WTC11 (cell line): ENCODE measurements around the gene ANO9. TPM values are rescaled to one million over a fixed set of nuclear protein-coding genes. Genes with fewer than 3 reads are reported as not detected.

Experiments used
- CREB1 ChIP-seq: sonication (generic); formaldehyde crosslinking; IDR thresholded peaks from 2 replicates; pipeline ENCODE4 v1.8.0; 2023; ENCODE audit warnings: mild to moderate bottlenecking, missing genetic modification reagents
- CREM ChIP-seq: sonication (generic); formaldehyde crosslinking; IDR thresholded peaks from 2 replicates; pipeline ENCODE4 v1.8.1; 2022; ENCODE audit warnings: mild to moderate bottlenecking, missing genetic modification reagents, moderate library complexity
- HMGA2 ChIP-seq: fragments of 250-450 bp; sonication (Bioruptor Pico); IDR thresholded peaks from 2 replicates; pipeline ENCODE4 v1.4.0; 2021; ENCODE audit warnings: mild to moderate bottlenecking, moderate library complexity
- JUN ChIP-seq: sonication (generic); formaldehyde crosslinking; IDR thresholded peaks from 2 replicates; pipeline ENCODE4 v1.8.0; 2023; ENCODE audit warnings: mild to moderate bottlenecking, missing genetic modification reagents
- NFE2L1 ChIP-seq: sonication (generic); formaldehyde crosslinking; IDR thresholded peaks from 2 replicates; pipeline ENCODE4 v1.8.1; 2023; ENCODE audit warnings: missing genetic modification reagents
- NR3C1 ChIP-seq: sonication (generic); formaldehyde crosslinking; conservative IDR thresholded peaks from 2 replicates; pipeline ENCODE4 v1.8.1; 2023; ENCODE audit warnings: low read depth, mild to moderate bottlenecking, missing genetic modification reagents
- RORB ChIP-seq: fragments of 250-450 bp; sonication (Bioruptor Pico); IDR thresholded peaks from 2 replicates; pipeline ENCODE4 v1.9.0; 2021; ENCODE audit warnings: mild to moderate bottlenecking
- SP1 ChIP-seq: sonication (generic); formaldehyde crosslinking; conservative IDR thresholded peaks from 2 replicates; pipeline ENCODE4 v1.8.1; 2022; ENCODE audit warnings: missing genetic modification reagents
- TEAD4 ChIP-seq: sonication (generic); formaldehyde crosslinking; IDR thresholded peaks from 2 replicates; pipeline ENCODE4 v1.8.0; 2022; ENCODE audit warnings: mild to moderate bottlenecking, missing genetic modification reagents
- ZBTB21 ChIP-seq: sonication (generic); formaldehyde crosslinking; IDR thresholded peaks from 2 replicates; pipeline ENCODE4 v1.8.1; 2023; ENCODE audit warnings: mild to moderate bottlenecking, missing genetic modification reagents, borderline replicate concordance
- ZNF121 ChIP-seq: sonication (generic); formaldehyde crosslinking; IDR thresholded peaks from 2 replicates; pipeline ENCODE4 v1.8.0; 2023; ENCODE audit warnings: missing genetic modification reagents
- ZNF232 ChIP-seq: sonication (generic); formaldehyde crosslinking; IDR thresholded peaks from 2 replicates; pipeline ENCODE4 v1.8.0; 2022; ENCODE audit warnings: mild to moderate bottlenecking, missing genetic modification reagents
- ZNF317 ChIP-seq: sonication (generic); formaldehyde crosslinking; IDR thresholded peaks from 2 replicates; pipeline ENCODE4 v1.8.1; 2023; ENCODE audit warnings: low read depth, mild to moderate bottlenecking, moderate library complexity, missing genetic modification reagents, borderline replicate concordance
- ZNF396 ChIP-seq: fragments of 250-450 bp; sonication (Bioruptor Pico); IDR thresholded peaks from 2 replicates; pipeline ENCODE4 v1.8.0; 2021; ENCODE audit warnings: mild to moderate bottlenecking, moderate library complexity, borderline replicate concordance
- ZNF671 ChIP-seq: fragments of 250-450 bp; sonication (Bioruptor Pico); IDR thresholded peaks from 2 replicates; pipeline ENCODE4 v1.8.0; 2021; ENCODE audit warnings: mild to moderate bottlenecking
- total RNA-seq: library from RNA; stranded (reverse); gene quantifications from 3 replicates; pipeline ENCODE4 v1.2.3, GENCODE V29; 2021
- TF ChIP-seq, protein P1 (sequence below): fragments of 250-450 bp; sonication (Bioruptor Pico); IDR thresholded peaks from 2 replicates; pipeline ENCODE4 v2.1.2; 2022; ENCODE audit warnings: mild to moderate bottlenecking, moderate library complexity
- TF ChIP-seq, protein P2 (sequence below): fragments of 200-600 bp; IDR thresholded peaks from 2 replicates; pipeline ENCODE4 v1.8.0; 2022; ENCODE audit warnings: antibody characterized with exemption
- TF ChIP-seq, protein P3 (sequence below): sonication (generic); formaldehyde crosslinking; IDR thresholded peaks from 2 replicates; pipeline ENCODE4 v1.8.1; 2022; ENCODE audit warnings: low read depth, missing genetic modification reagents, borderline replicate concordance
- TF ChIP-seq, protein P4 (sequence below): sonication (generic); formaldehyde crosslinking; IDR thresholded peaks from 2 replicates; pipeline ENCODE4 v1.8.0; 2022; ENCODE audit warnings: mild to moderate bottlenecking, missing genetic modification reagents
- TF ChIP-seq, protein P5 (sequence below): sonication (generic); formaldehyde crosslinking; IDR thresholded peaks from 2 replicates; pipeline ENCODE4 v1.8.0; 2022; ENCODE audit warnings: mild to moderate bottlenecking, missing genetic modification reagents
- TF ChIP-seq, protein P6 (sequence below): sonication (generic); formaldehyde crosslinking; conservative IDR thresholded peaks from 2 replicates; pipeline ENCODE4 v1.8.1; 2022; ENCODE audit warnings: mild to moderate bottlenecking, missing genetic modification reagents
- TF ChIP-seq, protein P7 (sequence below): sonication (generic); formaldehyde crosslinking; IDR thresholded peaks from 2 replicates; pipeline ENCODE4 v1.8.0; 2022; ENCODE audit warnings: missing genetic modification reagents
- TF ChIP-seq, protein P8 (sequence below): fragments of 250-450 bp; sonication (Bioruptor Pico); IDR thresholded peaks from 2 replicates; pipeline ENCODE4 v1.9.0; 2021; ENCODE audit warnings: moderate library complexity, mild to moderate bottlenecking, inconsistent platforms, borderline replicate concordance
- TF ChIP-seq, protein P9 (sequence below): sonication (generic); formaldehyde crosslinking; IDR thresholded peaks from 2 replicates; pipeline ENCODE4 v1.8.1; 2023; ENCODE audit warnings: mild to moderate bottlenecking, missing genetic modification reagents, moderate library complexity

Gene ANO9
- total RNA-seq, 1 experiment from 2014 or later = 13.2 TPM

DNA sequence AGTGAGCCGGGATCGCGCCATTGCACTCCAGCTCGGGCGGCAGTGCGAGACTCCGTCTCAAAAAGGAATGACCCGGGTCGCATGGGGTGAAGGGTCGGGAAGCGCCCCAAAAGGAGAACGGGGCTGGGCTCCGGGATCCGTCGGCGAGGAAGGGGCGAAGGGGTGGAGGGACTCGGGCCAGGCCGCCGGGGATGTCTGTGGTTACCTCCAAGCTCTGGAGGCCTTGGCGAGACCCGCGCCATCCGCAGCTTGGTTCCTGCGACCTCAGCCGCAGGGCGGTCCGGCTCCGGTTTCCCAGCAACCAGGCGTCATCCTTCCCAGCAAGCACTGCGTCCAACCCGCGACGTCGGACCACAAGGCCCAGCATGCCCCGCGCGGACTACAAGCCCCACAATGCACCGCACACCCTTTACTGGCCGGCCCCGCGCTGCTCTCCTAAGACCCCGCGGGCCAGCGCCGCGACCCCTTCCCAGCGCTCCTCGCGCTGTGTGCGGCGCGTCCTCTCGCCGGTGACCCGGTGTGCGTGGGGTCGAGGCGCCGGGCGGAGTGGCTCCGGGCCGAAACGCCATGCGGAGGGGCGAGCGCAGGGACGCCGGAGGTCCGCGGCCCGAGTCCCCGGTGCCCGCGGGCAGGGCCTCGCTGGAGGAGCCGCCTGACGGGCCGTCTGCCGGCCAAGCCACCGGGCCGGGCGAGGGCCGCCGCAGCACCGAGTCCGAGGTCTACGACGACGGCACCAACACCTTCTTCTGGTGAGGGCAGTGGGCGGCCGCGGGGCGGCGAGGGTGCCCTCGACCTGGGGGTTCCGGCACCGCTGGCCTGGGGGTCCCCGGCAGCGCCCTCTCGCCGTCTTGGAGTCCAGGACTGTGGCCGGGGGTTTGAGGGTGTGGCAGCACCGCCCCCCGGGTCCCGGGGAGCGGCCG is 8.3 kb upstream of the ANO9 start, which contains the start of gene PTDSS2 (continued):
- TF ChIP-seq, protein P1, sequence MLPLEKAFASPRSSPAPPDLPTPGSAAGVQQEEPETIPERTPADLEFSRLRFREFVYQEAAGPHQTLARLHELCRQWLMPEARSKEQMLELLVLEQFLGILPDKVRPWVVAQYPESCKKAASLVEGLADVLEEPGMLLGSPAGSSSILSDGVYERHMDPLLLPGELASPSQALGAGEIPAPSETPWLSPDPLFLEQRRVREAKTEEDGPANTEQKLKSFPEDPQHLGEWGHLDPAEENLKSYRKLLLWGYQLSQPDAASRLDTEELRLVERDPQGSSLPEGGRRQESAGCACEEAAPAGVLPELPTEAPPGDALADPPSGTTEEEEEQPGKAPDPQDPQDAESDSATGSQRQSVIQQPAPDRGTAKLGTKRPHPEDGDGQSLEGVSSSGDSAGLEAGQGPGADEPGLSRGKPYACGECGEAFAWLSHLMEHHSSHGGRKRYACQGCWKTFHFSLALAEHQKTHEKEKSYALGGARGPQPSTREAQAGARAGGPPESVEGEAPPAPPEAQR = no peak
- peak; percentile 99 for TF ChIP-seq ZNF121 (CRISPR knock-in tag)
- TF ChIP-seq, protein P2, sequence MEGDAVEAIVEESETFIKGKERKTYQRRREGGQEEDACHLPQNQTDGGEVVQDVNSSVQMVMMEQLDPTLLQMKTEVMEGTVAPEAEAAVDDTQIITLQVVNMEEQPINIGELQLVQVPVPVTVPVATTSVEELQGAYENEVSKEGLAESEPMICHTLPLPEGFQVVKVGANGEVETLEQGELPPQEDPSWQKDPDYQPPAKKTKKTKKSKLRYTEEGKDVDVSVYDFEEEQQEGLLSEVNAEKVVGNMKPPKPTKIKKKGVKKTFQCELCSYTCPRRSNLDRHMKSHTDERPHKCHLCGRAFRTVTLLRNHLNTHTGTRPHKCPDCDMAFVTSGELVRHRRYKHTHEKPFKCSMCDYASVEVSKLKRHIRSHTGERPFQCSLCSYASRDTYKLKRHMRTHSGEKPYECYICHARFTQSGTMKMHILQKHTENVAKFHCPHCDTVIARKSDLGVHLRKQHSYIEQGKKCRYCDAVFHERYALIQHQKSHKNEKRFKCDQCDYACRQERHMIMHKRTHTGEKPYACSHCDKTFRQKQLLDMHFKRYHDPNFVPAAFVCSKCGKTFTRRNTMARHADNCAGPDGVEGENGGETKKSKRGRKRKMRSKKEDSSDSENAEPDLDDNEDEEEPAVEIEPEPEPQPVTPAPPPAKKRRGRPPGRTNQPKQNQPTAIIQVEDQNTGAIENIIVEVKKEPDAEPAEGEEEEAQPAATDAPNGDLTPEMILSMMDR = no peak
- no peak for TF ChIP-seq RORB (CRISPR knock-in tag)
- no peak for TF ChIP-seq CREB1 (CRISPR knock-in tag)
- peak; percentile 72; the same call in 1 of the 2 replicates for TF ChIP-seq NR3C1 (CRISPR knock-in tag)
- TF ChIP-seq JUN = peak; percentile 20; the same call in 1 of the 2 replicates
- TF ChIP-seq SP1 (CRISPR knock-in tag) = peak; percentile 89
- TF ChIP-seq, protein P3, sequence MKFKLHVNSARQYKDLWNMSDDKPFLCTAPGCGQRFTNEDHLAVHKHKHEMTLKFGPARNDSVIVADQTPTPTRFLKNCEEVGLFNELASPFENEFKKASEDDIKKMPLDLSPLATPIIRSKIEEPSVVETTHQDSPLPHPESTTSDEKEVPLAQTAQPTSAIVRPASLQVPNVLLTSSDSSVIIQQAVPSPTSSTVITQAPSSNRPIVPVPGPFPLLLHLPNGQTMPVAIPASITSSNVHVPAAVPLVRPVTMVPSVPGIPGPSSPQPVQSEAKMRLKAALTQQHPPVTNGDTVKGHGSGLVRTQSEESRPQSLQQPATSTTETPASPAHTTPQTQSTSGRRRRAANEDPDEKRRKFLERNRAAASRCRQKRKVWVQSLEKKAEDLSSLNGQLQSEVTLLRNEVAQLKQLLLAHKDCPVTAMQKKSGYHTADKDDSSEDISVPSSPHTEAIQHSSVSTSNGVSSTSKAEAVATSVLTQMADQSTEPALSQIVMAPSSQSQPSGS (CRISPR knock-in tag) = no peak
- TF ChIP-seq CREM (CRISPR knock-in tag) = peak; percentile 62; the same call in 1 of the 2 replicates
- TF ChIP-seq ZNF232 (CRISPR knock-in tag) = 0 out of 2 replicates have a peak, but pooled peaks have one; percentile 55
- TF ChIP-seq, protein P4, sequence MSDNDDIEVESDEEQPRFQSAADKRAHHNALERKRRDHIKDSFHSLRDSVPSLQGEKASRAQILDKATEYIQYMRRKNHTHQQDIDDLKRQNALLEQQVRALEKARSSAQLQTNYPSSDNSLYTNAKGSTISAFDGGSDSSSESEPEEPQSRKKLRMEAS = peak; percentile 74; the same call in 1 of the 2 replicates
- TF ChIP-seq, protein P5, sequence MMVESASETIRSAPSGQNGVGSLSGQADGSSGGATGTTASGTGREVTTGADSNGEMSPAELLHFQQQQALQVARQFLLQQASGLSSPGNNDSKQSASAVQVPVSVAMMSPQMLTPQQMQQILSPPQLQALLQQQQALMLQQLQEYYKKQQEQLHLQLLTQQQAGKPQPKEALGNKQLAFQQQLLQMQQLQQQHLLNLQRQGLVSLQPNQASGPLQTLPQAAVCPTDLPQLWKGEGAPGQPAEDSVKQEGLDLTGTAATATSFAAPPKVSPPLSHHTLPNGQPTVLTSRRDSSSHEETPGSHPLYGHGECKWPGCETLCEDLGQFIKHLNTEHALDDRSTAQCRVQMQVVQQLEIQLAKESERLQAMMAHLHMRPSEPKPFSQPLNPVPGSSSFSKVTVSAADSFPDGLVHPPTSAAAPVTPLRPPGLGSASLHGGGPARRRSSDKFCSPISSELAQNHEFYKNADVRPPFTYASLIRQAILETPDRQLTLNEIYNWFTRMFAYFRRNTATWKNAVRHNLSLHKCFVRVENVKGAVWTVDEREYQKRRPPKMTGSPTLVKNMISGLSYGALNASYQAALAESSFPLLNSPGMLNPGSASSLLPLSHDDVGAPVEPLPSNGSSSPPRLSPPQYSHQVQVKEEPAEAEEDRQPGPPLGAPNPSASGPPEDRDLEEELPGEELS (CRISPR knock-in tag) = no peak
- TF ChIP-seq, protein P6, sequence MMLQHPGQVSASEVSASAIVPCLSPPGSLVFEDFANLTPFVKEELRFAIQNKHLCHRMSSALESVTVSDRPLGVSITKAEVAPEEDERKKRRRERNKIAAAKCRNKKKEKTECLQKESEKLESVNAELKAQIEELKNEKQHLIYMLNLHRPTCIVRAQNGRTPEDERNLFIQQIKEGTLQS (CRISPR knock-in tag) = no peak
- TF ChIP-seq ZNF396 (CRISPR knock-in tag) = no peak
- 0 out of 2 replicates have a peak, but pooled peaks have one; percentile 33 for TF ChIP-seq ZNF317 (CRISPR knock-in tag)
- TF ChIP-seq, protein P7, sequence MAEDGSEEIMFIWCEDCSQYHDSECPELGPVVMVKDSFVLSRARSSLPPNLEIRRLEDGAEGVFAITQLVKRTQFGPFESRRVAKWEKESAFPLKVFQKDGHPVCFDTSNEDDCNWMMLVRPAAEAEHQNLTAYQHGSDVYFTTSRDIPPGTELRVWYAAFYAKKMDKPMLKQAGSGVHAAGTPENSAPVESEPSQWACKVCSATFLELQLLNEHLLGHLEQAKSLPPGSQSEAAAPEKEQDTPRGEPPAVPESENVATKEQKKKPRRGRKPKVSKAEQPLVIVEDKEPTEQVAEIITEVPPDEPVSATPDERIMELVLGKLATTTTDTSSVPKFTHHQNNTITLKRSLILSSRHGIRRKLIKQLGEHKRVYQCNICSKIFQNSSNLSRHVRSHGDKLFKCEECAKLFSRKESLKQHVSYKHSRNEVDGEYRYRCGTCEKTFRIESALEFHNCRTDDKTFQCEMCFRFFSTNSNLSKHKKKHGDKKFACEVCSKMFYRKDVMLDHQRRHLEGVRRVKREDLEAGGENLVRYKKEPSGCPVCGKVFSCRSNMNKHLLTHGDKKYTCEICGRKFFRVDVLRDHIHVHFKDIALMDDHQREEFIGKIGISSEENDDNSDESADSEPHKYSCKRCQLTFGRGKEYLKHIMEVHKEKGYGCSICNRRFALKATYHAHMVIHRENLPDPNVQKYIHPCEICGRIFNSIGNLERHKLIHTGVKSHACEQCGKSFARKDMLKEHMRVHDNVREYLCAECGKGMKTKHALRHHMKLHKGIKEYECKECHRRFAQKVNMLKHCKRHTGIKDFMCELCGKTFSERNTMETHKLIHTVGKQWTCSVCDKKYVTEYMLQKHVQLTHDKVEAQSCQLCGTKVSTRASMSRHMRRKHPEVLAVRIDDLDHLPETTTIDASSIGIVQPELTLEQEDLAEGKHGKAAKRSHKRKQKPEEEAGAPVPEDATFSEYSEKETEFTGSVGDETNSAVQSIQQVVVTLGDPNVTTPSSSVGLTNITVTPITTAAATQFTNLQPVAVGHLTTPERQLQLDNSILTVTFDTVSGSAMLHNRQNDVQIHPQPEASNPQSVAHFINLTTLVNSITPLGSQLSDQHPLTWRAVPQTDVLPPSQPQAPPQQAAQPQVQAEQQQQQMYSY (CRISPR knock-in tag) = peak; percentile 92
- no peak for TF ChIP-seq ZNF671 (CRISPR knock-in tag)
- no peak for TF ChIP-seq HMGA2
- TF ChIP-seq, protein P8, sequence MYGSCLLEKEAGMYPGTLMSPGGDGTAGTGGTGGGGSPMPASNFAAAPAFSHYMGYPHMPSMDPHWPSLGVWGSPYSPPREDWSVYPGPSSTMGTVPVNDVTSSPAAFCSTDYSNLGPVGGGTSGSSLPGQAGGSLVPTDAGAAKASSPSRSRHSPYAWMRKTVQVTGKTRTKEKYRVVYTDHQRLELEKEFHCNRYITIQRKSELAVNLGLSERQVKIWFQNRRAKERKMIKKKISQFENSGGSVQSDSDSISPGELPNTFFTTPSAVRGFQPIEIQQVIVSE (CRISPR knock-in tag) = no peak
- no peak; the same call in 1 of the 2 replicates for TF ChIP-seq ZBTB21 (CRISPR knock-in tag)
- TF ChIP-seq NFE2L1 = no peak
- peak; percentile 10 for TF ChIP-seq TEAD4 (CRISPR knock-in tag)
- TF ChIP-seq, protein P9, sequence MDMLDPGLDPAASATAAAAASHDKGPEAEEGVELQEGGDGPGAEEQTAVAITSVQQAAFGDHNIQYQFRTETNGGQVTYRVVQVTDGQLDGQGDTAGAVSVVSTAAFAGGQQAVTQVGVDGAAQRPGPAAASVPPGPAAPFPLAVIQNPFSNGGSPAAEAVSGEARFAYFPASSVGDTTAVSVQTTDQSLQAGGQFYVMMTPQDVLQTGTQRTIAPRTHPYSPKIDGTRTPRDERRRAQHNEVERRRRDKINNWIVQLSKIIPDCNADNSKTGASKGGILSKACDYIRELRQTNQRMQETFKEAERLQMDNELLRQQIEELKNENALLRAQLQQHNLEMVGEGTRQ = peak; percentile 56
